ENCODE measurements around the gene TBC1D7.

Gene TBC1D7

DNA sequence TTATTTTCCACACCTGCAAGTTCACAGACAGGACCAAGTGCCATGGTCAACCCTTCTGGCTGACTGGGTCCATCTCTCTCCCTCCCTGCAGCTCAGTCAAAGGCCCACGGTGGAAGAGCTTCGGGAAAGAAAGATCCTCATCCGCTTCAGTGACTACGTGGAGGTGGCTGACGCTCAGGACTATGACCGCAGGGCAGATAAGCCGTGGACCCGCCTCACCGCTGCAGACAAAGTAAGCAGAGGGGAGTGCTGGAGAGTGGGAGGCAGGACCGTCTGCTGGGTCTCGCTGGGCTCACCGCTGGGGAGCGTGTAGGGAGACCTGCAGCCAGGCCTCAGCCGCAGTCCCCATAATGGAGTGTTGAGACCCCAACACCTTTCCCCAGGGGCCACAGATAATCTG lies 45.0 kb downstream of the TBC1D7 start:
- no peak overlapping the region for H3K4me2 ChIP-seq
- TF ChIP-seq, protein P1, sequence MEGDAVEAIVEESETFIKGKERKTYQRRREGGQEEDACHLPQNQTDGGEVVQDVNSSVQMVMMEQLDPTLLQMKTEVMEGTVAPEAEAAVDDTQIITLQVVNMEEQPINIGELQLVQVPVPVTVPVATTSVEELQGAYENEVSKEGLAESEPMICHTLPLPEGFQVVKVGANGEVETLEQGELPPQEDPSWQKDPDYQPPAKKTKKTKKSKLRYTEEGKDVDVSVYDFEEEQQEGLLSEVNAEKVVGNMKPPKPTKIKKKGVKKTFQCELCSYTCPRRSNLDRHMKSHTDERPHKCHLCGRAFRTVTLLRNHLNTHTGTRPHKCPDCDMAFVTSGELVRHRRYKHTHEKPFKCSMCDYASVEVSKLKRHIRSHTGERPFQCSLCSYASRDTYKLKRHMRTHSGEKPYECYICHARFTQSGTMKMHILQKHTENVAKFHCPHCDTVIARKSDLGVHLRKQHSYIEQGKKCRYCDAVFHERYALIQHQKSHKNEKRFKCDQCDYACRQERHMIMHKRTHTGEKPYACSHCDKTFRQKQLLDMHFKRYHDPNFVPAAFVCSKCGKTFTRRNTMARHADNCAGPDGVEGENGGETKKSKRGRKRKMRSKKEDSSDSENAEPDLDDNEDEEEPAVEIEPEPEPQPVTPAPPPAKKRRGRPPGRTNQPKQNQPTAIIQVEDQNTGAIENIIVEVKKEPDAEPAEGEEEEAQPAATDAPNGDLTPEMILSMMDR (conservative IDR thresholded peaks at IDR 0.05; ENCODE audit: low read depth, low read length) = no peak
- no peaks in the 10 kb centered on the region for H3K27me3 ChIP-seq (ENCODE audit: insufficient read depth, low read depth)
- H3K27ac ChIP-seq = no peak overlapping the region
- H2AFZ ChIP-seq (ENCODE audit: low read depth) = no peak overlapping the region
- H3K36me3 ChIP-seq (ENCODE audit: insufficient read depth) = no peaks in the 10 kb centered on the region
- no peak overlapping the region for H3K4me3 ChIP-seq (IDR thresholded peaks at IDR 0.05; ENCODE audit: insufficient read depth, low read depth, low read length)
- H3K79me2 ChIP-seq (ENCODE audit: insufficient read depth, low read depth) = no peaks in the 10 kb centered on the region
- H3K9ac ChIP-seq = no peak overlapping the region
- H3K4me1 ChIP-seq (ENCODE audit: low read depth, poor library complexity, severe bottlenecking) = no peaks in the 10 kb centered on the region
- H4K20me1 ChIP-seq (ENCODE audit: insufficient read depth) = no peaks in the 10 kb centered on the region

DNA sequence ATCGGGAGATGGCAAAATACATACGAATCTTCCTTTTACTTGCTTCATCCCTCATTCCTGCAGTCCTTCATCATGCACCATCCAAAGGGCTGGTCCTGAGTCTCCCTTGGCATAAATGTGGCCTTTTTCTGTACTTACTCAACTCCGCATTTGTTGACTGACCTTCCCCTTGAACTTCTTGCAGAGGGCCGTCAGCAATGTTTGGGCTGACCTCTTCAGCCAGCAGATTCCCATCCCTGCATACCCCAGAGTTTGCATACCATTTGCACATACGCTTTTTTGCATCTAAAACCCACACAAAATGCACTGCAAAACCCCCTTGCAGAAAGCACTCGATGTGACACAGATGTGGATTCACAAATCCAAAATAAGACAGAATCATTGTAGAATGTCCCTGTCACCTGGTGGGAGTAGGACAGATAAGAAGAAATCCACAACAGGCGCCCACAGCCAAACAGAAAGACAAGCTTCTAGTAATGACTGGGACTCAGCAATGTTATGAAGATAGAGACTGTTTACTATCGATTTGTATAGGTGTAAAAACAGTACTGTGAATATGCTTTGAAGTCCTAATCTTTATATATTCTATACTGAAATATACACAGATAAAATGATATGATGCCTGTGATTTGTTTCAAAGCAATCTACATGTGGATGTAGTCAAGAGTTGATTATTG lies 45.8 kb downstream of the TBC1D7 start:
- TF ChIP-seq, protein P1 (conservative IDR thresholded peaks at IDR 0.05; ENCODE audit: low read depth, low read length) = no peak
- Histone ChIP-seq H3K79me2 (ENCODE audit: insufficient read depth, low read depth) (no peaks in the 10 kb centered on the region), H3K36me3 (ENCODE audit: insufficient read depth) (no peaks in the 10 kb centered on the region), H3K4me2 (no peak overlapping the region), H3K4me1 (ENCODE audit: low read depth, poor library complexity, severe bottlenecking) (no peaks in the 10 kb centered on the region), H2AFZ (ENCODE audit: low read depth) (no peak overlapping the region), H3K27ac (no peak overlapping the region), H4K20me1 (ENCODE audit: insufficient read depth) (no peaks in the 10 kb centered on the region), H3K9ac (no peak overlapping the region), H3K4me3 (IDR thresholded peaks at IDR 0.05; ENCODE audit: insufficient read depth, low read depth, low read length) (no peak overlapping the region), H3K27me3 (ENCODE audit: insufficient read depth, low read depth) (no peaks in the 10 kb centered on the region)

DNA sequence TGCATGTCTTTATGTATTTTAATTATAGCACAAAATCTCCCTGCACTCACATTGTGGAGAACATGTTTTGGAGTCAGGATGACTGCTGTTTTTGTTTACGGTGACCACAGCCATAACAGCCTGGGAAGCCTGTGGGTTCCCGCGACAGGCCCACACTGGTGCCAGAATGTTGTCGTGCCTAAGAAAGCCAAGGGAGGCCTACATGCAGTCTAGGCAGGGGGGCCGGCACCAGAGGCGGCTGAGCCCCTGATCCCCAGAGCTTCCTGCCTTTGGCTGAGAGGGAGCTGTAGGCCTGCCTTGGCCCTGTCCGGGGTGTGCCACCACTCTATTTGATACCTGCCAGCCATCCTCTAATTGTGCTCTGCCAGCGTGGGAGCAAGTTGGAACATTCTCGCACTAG lies 46.7 kb downstream of the TBC1D7 start:
- Histone ChIP-seq H3K4me2 (no peak overlapping the region), H4K20me1 (ENCODE audit: insufficient read depth) (no peaks in the 10 kb centered on the region), H2AFZ (ENCODE audit: low read depth) (no peak overlapping the region), H3K36me3 (ENCODE audit: insufficient read depth) (no peaks in the 10 kb centered on the region), H3K27me3 (ENCODE audit: insufficient read depth, low read depth) (no peaks in the 10 kb centered on the region), H3K4me1 (ENCODE audit: low read depth, poor library complexity, severe bottlenecking) (no peaks in the 10 kb centered on the region), H3K79me2 (ENCODE audit: insufficient read depth, low read depth) (no peaks in the 10 kb centered on the region), H3K4me3 (IDR thresholded peaks at IDR 0.05; ENCODE audit: insufficient read depth, low read depth, low read length) (no peak overlapping the region), H3K27ac (no peak overlapping the region), H3K9ac (no peak overlapping the region)
- TF ChIP-seq, protein P1 (conservative IDR thresholded peaks at IDR 0.05; ENCODE audit: low read depth, low read length) = no peak

DNA sequence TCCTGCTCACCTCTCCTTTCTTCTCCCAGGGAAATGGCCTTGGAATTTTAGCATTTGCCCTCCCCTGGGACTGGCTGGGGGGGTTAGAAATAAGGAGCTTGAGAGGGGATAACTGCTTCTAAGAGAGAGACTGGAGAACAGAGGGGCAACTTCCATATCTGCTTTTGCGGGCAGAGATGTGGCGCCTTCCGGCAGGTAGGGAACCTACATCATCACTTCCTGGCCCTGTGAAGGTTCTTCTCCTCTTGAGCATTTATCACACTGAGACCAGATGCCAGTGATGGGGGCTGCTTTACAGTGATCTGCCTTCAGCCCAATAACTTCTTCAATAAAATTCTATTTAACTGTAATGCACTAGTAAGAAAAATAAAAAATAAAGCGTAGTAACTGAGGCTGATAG lies 48.1 kb downstream of the TBC1D7 start:
- Histone ChIP-seq H3K27ac (no peak overlapping the region), H4K20me1 (ENCODE audit: insufficient read depth) (no peaks in the 10 kb centered on the region), H3K27me3 (ENCODE audit: insufficient read depth, low read depth) (no peaks in the 10 kb centered on the region), H2AFZ (ENCODE audit: low read depth) (no peak overlapping the region), H3K4me1 (ENCODE audit: low read depth, poor library complexity, severe bottlenecking) (peaks cover under 1% of the 10 kb centered on the region), H3K9ac (no peak overlapping the region), H3K4me3 (IDR thresholded peaks at IDR 0.05; ENCODE audit: insufficient read depth, low read depth, low read length) (no peak overlapping the region), H3K79me2 (ENCODE audit: insufficient read depth, low read depth) (no peaks in the 10 kb centered on the region), H3K4me2 (no peak overlapping the region), H3K36me3 (ENCODE audit: insufficient read depth) (no peaks in the 10 kb centered on the region)
- TF ChIP-seq, protein P1 (conservative IDR thresholded peaks at IDR 0.05; ENCODE audit: low read depth, low read length) = no peak
